ENCODE data around the gene MAG. TPM values are rescaled to one million over a fixed set of nuclear protein-coding genes. Genes with fewer than 3 reads are reported as not detected.
A peak's percentile ranks its signal among the peaks of the same experiment; 100 is the strongest.

Gene MAG
- total RNA-seq, 1 experiment from 2014 or later = not detected

- Histone ChIP-seq H2BK15ac (ENCODE audit: low read depth, low read length) (no peak overlapping the region), H3K14ac (ENCODE audit: insufficient read depth, low read length) (no peak overlapping the region), H3K4me1 (ENCODE audit: insufficient read depth, low read length) (no peaks in the 10 kb centered on the region; the same call in 1 of the 2 replicates), H4K20me1 (ENCODE audit: control insufficient read depth, insufficient read depth, insufficient read length) (peaks cover 6% of the 10 kb centered on the region), H3K18ac (ENCODE audit: insufficient read length, low read depth, low read length) (no peak overlapping the region), H4K91ac (ENCODE audit: insufficient read length, low read depth, low read length) (no peak overlapping the region), H3K23ac (ENCODE audit: insufficient read length, low read depth, low read length) (no peak overlapping the region), H2BK5ac (ENCODE audit: insufficient read length, low read length) (no peak overlapping the region), H2BK20ac (ENCODE audit: low read depth, low read length, poor library complexity, severe bottlenecking) (no peak overlapping the region), H3K27me3 (ENCODE audit: insufficient read depth, low read length) (no peaks in the 10 kb centered on the region), H3K79me1 (ENCODE audit: insufficient read depth, low read depth, low read length, poor library complexity, severe bottlenecking) (peaks cover 11% of the 10 kb centered on the region), H2AK5ac (ENCODE audit: insufficient read length, low read length) (no peak overlapping the region), H3K27ac (ENCODE audit: insufficient read length, low read depth, low read length) (no peak overlapping the region), H2BK120ac (ENCODE audit: low read depth, low read length, poor library complexity, severe bottlenecking) (no peak overlapping the region), H3K4me2 (ENCODE audit: insufficient read depth, insufficient read length, low read length) (peak overlapping the region; percentile 67), H3K4ac (ENCODE audit: low read depth, low read length) (no peak overlapping the region), H4K8ac (replicated peaks; ENCODE audit: insufficient read length, low read depth, low read length) (no peak overlapping the region), H3K9ac (ENCODE audit: extremely low read depth, insufficient read length, low read length) (peak overlapping the region; percentile 99), H2AFZ (ENCODE audit: low read length) (no peak overlapping the region), H2BK12ac (ENCODE audit: insufficient read length, low read depth, low read length) (no peak overlapping the region), H3K79me2 (ENCODE audit: insufficient read depth, low read length) (peaks cover 15% of the 10 kb centered on the region; the same call in 1 of the 2 replicates), H3K9me3 (ENCODE audit: control insufficient read depth, low read depth, low read length) (no peaks in the 10 kb centered on the region), H3K23me2 (ENCODE audit: insufficient read length, low read depth, low read length, poor library complexity, severe bottlenecking) (peaks cover 7% of the 10 kb centered on the region), H3K56ac (ENCODE audit: insufficient read length, low read depth, low read length) (no peak overlapping the region), H4K5ac (ENCODE audit: insufficient read length, low read depth, low read length) (no peak overlapping the region), H3T11ph (ENCODE audit: low read length) (no peak overlapping the region)
- Mint-ChIP-seq H3K27ac (peak overlapping the region in 2 of 3 experiments; percentile 100; a peak in 4 of 7 replicates), H3K27me3 (ENCODE audit: low read depth) (no peaks in the 10 kb centered on the region; the same call in 1 of the 2 replicates), H3K4me1 (peaks cover 38 to 40% of the 10 kb centered on the region in 2 experiments), H3K9me3 (peaks cover 0 to 3% of the 10 kb centered on the region in 2 experiments; a peak in 1 of 5 replicates), H3K36me3 (ENCODE audit: insufficient read depth in 1 of 3, low read depth in 3 of 3) (peaks cover 39 to 58% (median 55%) of the 10 kb centered on the region in 3 experiments), H3K4me3 (peak overlapping the region; percentile 99 to 100)
- TF ChIP-seq, protein P1, sequence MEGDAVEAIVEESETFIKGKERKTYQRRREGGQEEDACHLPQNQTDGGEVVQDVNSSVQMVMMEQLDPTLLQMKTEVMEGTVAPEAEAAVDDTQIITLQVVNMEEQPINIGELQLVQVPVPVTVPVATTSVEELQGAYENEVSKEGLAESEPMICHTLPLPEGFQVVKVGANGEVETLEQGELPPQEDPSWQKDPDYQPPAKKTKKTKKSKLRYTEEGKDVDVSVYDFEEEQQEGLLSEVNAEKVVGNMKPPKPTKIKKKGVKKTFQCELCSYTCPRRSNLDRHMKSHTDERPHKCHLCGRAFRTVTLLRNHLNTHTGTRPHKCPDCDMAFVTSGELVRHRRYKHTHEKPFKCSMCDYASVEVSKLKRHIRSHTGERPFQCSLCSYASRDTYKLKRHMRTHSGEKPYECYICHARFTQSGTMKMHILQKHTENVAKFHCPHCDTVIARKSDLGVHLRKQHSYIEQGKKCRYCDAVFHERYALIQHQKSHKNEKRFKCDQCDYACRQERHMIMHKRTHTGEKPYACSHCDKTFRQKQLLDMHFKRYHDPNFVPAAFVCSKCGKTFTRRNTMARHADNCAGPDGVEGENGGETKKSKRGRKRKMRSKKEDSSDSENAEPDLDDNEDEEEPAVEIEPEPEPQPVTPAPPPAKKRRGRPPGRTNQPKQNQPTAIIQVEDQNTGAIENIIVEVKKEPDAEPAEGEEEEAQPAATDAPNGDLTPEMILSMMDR (conservative IDR thresholded peaks at IDR 0.05) = no peak
- WGBS (ENCODE audit: extremely low coverage, insufficient read length, low lambda C conversion rate) = no CpG with 5 or more reads among the region's 34 CpGs
- DNase-seq = peak; percentile 24
These were observed 41.9 kb upstream of the MAG start for GRCh38 chr19:35249848-35250711.

Data from H9 (cell line).